Liver (tissue), 9 donors: ENCODE results near the gene SF3B1. TPM values are rescaled to one million over a fixed set of nuclear protein-coding genes. Genes with fewer than 3 reads are reported as not detected.

Experiments
- DNase-seq: peaks from one replicate; pipeline ENCODE4 v3.0.0-alpha.2; 2017; ENCODE audit warnings: low spot score
- H3K27ac ChIP-seq, 2 donors: one replicate each; pipeline ENCODE4 v1.7.0; 2013; ENCODE audit warnings: inconsistent platforms in 2 of 2, low read length in 2 of 2, control low read depth in 1 of 2, low read depth in 1 of 2, mild to moderate bottlenecking in 1 of 2
- H3K27me3 ChIP-seq, 4 donors: one replicate each; pipeline versions ENCODE4 v1.6.1 to v1.7.0; 2013; ENCODE audit warnings: low read length in 3 of 4, inconsistent platforms in 1 of 4, mild to moderate bottlenecking in 1 of 4, moderate library complexity in 1 of 4; ENCODE audit not compliant: control insufficient read depth in 4 of 4, insufficient read depth in 4 of 4
- H3K36me3 ChIP-seq, 4 donors: one replicate each; pipeline versions ENCODE4 v1.6.1 to v1.7.0; 2013; ENCODE audit warnings: low read length in 3 of 4, mild to moderate bottlenecking in 3 of 4, low read depth in 1 of 4, moderate library complexity in 1 of 4; ENCODE audit not compliant: control insufficient read depth in 4 of 4, insufficient read depth in 3 of 4
- H3K4me1 ChIP-seq, 4 donors: one replicate each; pipeline versions ENCODE4 v1.6.1 to v1.7.0; 2013; ENCODE audit warnings: low read length in 3 of 4, mild to moderate bottlenecking in 3 of 4, moderate library complexity in 1 of 4; ENCODE audit not compliant: control insufficient read depth in 4 of 4, insufficient read depth in 4 of 4
- H3K4me3 ChIP-seq, 3 donors: one replicate each; pipeline versions ENCODE4 v1.6.1 to v1.7.0; 2013; ENCODE audit warnings: low read length in 3 of 3, control low read depth in 1 of 3, low read depth in 1 of 3, mild to moderate bottlenecking in 1 of 3
- H3K9ac ChIP-seq, 2 donors: one replicate each; pipeline ENCODE4 v1.7.0; 2013; ENCODE audit warnings: low read length in 2 of 2, mild to moderate bottlenecking in 2 of 2, moderate library complexity in 2 of 2, control low read depth in 1 of 2, low read depth in 1 of 2
- H3K9me3 ChIP-seq, 4 donors: one replicate each; pipeline versions ENCODE4 v1.6.1 to v1.7.0; 2013; ENCODE audit warnings: low read length in 3 of 4; ENCODE audit not compliant: control insufficient read depth in 4 of 4
- ATF3 ChIP-seq: IDR thresholded peaks from 2 replicates; pipeline ENCODE4 v1.6.1; 2016; ENCODE audit warnings: antibody characterized with exemption
- CTCF ChIP-seq: fragments of 150-350 bp; IDR thresholded peaks from 2 replicates; pipeline ENCODE4 v1.5.1; 2017; ENCODE audit warnings: improper control_type of control experiment, low read depth, low read length; ENCODE audit not compliant: missing input control
- EGR1 ChIP-seq, 2 donors: IDR thresholded peaks; 2 replicates each; pipeline ENCODE4 v1.6.1; 2016 to 2018; ENCODE audit warnings: antibody characterized with exemption in 2 of 2, low read depth in 2 of 2
- FOXA1 ChIP-seq: IDR thresholded peaks from 2 replicates; pipeline ENCODE4 v1.6.1; 2016; ENCODE audit warnings: antibody characterized with exemption
- FOXA2 ChIP-seq: IDR thresholded peaks from 2 replicates; pipeline ENCODE4 v1.6.1; 2016; ENCODE audit warnings: antibody characterized with exemption
- GABPA ChIP-seq, 2 donors: IDR thresholded peaks in 1 of 2; conservative IDR thresholded peaks in 1 of 2; 2 replicates each; pipeline ENCODE4 v1.6.1; 2016; ENCODE audit warnings: antibody characterized with exemption in 2 of 2, mild to moderate bottlenecking in 1 of 2, moderate library complexity in 1 of 2
- HNF4A ChIP-seq, 2 donors: conservative IDR thresholded peaks; 2 replicates each; pipeline ENCODE4 v1.6.1; 2016; ENCODE audit warnings: antibody characterized with exemption in 2 of 2, mild to moderate bottlenecking in 2 of 2
- HNF4G ChIP-seq: IDR thresholded peaks from 2 replicates; pipeline ENCODE4 v1.6.1; 2016; ENCODE audit warnings: antibody characterized with exemption
- JUND ChIP-seq, 2 donors: IDR thresholded peaks; 2 replicates each; pipeline ENCODE4 v1.6.1; 2016; ENCODE audit warnings: antibody characterized with exemption in 2 of 2
- MAX ChIP-seq: IDR thresholded peaks from 2 replicates; pipeline ENCODE4 v1.6.1; 2016; ENCODE audit warnings: antibody characterized with exemption
- NR2F2 ChIP-seq: IDR thresholded peaks from 2 replicates; pipeline ENCODE4 v1.6.1; 2016; ENCODE audit warnings: antibody characterized with exemption
- RAD21 ChIP-seq, 2 donors: IDR thresholded peaks; 2 replicates each; pipeline ENCODE4 v1.6.1; 2016; ENCODE audit warnings: antibody characterized with exemption in 2 of 2, mild to moderate bottlenecking in 2 of 2
- REST ChIP-seq: IDR thresholded peaks from 2 replicates; pipeline ENCODE4 v1.6.1; 2016; ENCODE audit warnings: antibody characterized with exemption, mild to moderate bottlenecking
- RXRA ChIP-seq, 2 donors: IDR thresholded peaks; 2 replicates each; pipeline ENCODE4 v1.6.1; 2017 to 2018; ENCODE audit warnings: antibody characterized with exemption in 2 of 2, mild to moderate bottlenecking in 1 of 2
- SP1 ChIP-seq: IDR thresholded peaks from 2 replicates; pipeline ENCODE4 v1.6.1; 2018; ENCODE audit warnings: antibody characterized with exemption, mild to moderate bottlenecking
- TAF1 ChIP-seq: conservative IDR thresholded peaks from 2 replicates; pipeline ENCODE4 v1.6.1; 2016; ENCODE audit warnings: antibody characterized with exemption, mild to moderate bottlenecking
- YY1 ChIP-seq: IDR thresholded peaks from 2 replicates; pipeline ENCODE4 v1.6.1; 2016; ENCODE audit warnings: antibody characterized with exemption, mild to moderate bottlenecking
- ZBTB33 ChIP-seq: IDR thresholded peaks from 2 replicates; pipeline ENCODE4 v1.6.1; 2016; ENCODE audit warnings: antibody characterized with exemption
- WGBS: extraction: QIAGEN DNeasy Blood & Tissue Kit; methylation state at CpG from one replicate; pipeline ENCODE4 v1.1.7; 2013; 5-methylcytosine and 5-hydroxymethylcytosine counted together
- polyA plus RNA-seq, 2 donors: library from polyadenylated mRNA; stranded (reverse) in 1 of 2; unstranded in 1 of 2; fragments of 200-250 nt in 1 of 2; fragments of >200 nt in 1 of 2; fragmentation: Nextera tagmentation in 1 of 2; extraction: Ambion mirVana in 1 of 2; gene quantifications; one replicate each; pipeline versions ENCODE4 v1.2.1 to v1.2.3, GENCODE V29; 2013 to 2015
- total RNA-seq, 2 donors: library from RNA; depleted of rRNA; stranded (reverse); fragments of >200 nt; gene quantifications; one replicate each; pipeline ENCODE4 v1.2.3, GENCODE V29; 2014
- donor health status: healthy.
- donor health status: healthy.
- donor health status: healthy.
- donor health status: healthy.
- donor health status: healthy.

Gene SF3B1
- total and polyA plus RNA-seq, 4 donors: 44.1 to 180 (median 139) TPM

GRCh38 chr2:197461057-197461456, 26.2 kb upstream of the SF3B1 start:
- H3K36me3 ChIP-seq: peaks cover 3 to 37% (median 32%) of the 10 kb centered on the region in 4 donors
- H3K4me3 ChIP-seq: no peak overlapping the region
- H3K27ac ChIP-seq: no peak overlapping the region
- H3K9ac ChIP-seq: no peak overlapping the region
- WGBS: 91% methylated on average over 2 of the region's 2 CpGs
- DNase-seq: no peak
- H3K9me3 ChIP-seq: no peaks in the 10 kb centered on the region
- H3K27me3 ChIP-seq: no peaks in the 10 kb centered on the region
- TF ChIP-seq TAF1 (no peak), JUND (IDR thresholded peaks at IDR 0.05) (no peak), SP1 (no peak), FOXA1 (no peak), ATF3 (no peak), HNF4A (conservative IDR thresholded peaks at IDR 0.05) (no peak), YY1 (no peak), HNF4G (no peak), MAX (no peak), REST (no peak)
- H3K4me1 ChIP-seq: peaks cover 0 to 2% (median 0%) of the 10 kb centered on the region in 4 donors

- Histone ChIP-seq H3K9ac (no peak overlapping the region), H3K4me3 (no peak overlapping the region), H3K9me3 (no peaks in the 10 kb centered on the region), H3K4me1 (peaks cover 0 to 3% (median under 1%) of the 10 kb centered on the region in 4 donors), H3K27ac (no peak overlapping the region), H3K27me3 (no peaks in the 10 kb centered on the region), H3K36me3 (peaks cover 3 to 35% (median 31%) of the 10 kb centered on the region in 4 donors)
- no peak for DNase-seq
- TF ChIP-seq TAF1 (no peak), FOXA1 (no peak), GABPA (IDR thresholded peaks at IDR 0.05 in 1 of 2, conservative IDR thresholded peaks at IDR 0.05 in 1 of 2) (no peak), NR2F2 (no peak), CTCF (no peak), EGR1 (IDR thresholded peaks at IDR 0.05; ENCODE audit: low read depth in 2 of 2) (no peak), FOXA2 (no peak), HNF4A (conservative IDR thresholded peaks at IDR 0.05) (no peak), RAD21 (IDR thresholded peaks at IDR 0.05) (no peak), ZBTB33 (no peak), RXRA (IDR thresholded peaks at IDR 0.05) (no peak), YY1 (no peak), SP1 (no peak), ATF3 (no peak), MAX (no peak), REST (no peak), JUND (IDR thresholded peaks at IDR 0.05) (no peak), HNF4G (no peak)
- 81% methylated on average over 4 of the region's 4 CpGs for WGBS
Observed at GRCh38 chr2:197460649-197461048, 25.8 kb upstream of the SF3B1 start.
